ENCODE data around the gene RUNX1. TPM values are rescaled to one million over a fixed set of nuclear protein-coding genes. Genes with fewer than 3 reads are reported as not detected.

Gene RUNX1
- total RNA-seq, 1 donor from 2014 or later, result 109 TPM

DNA sequence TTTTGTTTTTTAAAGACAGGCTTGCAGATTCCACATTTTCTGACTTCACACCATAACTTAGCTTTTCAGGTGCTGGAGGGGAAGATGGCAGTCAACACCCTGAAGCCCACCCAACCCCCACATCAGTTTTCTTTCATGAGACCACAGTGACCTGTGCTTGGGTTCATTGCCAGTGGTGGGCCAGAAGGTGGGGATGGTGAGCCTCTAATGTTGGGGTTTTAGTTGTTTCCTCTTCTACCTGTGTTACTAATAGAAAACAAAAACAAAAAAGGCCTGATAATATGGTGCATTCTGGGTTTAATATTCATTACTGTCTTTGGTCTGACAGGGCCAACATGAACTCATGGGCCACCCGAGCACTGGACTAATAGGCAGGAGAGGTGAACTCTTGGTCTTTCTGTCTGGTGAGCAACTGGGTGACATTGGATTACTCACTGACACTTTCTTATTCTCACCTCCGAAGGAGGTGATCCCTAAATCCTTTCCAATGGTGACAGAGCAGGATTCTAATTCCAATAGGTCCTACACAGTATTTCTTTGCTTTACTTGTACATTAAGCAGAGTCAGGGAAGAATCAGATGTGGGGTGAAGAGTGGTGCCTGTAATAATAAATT is 247.5 kb downstream of the RUNX1 start:
- DNase-seq (ENCODE audit: low spot score), result no peak
- ATAC-seq, result peak; percentile 40
- intact Hi-C loops (cut with DNase I), result no loop called here

DNA sequence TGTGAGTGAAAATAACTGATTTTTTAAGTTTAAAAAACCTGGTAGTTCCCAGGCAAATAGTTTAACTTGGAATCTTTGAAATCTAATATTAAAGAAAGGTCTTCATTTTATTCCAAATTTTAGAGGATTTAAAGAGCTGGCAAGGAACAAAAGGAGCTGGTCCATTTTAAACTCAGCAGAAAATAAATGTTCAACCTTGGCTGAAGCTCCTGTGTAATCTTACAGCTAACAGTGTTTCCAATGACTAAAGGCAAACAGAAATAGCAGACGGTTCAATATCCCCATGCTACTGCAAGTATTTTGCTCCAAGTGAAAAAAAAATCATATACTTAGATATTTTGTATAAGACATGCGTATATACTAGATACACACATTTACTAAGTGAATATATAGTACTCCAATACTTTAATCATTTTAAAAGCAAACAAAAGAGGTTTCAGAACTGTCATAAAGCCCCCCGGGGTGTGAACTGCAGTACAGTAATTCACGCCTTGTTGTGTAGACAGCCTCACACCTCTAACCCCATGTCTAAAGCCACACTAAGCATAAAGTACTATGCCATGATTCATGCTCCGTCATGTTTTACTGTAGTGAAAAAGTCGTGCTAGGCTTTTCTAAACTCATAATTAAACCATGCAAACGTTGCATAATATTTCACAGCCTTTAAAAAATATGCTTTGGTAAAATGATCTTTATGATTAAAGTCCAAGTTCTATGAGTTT is 248.1 kb downstream of the RUNX1 start:
- DNase-seq (ENCODE audit: low spot score) (no peak), ATAC-seq (no peak)
- intact Hi-C loops (cut with DNase I), result no loop called here

DNA sequence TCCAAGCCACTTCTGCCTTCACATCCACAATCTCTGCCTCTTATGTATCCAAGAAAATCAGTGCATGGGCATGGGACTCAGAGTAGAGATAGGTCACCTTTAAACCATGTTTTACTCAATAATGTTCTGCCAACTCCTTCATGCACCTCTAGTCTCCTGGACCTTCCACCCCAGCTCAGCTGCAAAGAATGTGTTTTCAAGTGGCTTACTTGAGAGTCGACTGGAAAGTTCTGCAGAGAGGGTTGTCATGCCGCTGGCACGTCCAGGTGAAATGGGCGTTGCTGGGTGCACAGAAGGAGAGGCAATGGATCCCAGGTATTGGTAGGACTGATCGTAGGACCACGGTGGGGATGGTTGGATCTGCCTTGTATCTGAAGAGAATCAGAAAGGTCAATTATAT is 250.0 kb downstream of the RUNX1 start:
- intact Hi-C loops (cut with DNase I), result no loop called here
- ATAC-seq (no peak), DNase-seq (ENCODE audit: low spot score) (no peak)

DNA sequence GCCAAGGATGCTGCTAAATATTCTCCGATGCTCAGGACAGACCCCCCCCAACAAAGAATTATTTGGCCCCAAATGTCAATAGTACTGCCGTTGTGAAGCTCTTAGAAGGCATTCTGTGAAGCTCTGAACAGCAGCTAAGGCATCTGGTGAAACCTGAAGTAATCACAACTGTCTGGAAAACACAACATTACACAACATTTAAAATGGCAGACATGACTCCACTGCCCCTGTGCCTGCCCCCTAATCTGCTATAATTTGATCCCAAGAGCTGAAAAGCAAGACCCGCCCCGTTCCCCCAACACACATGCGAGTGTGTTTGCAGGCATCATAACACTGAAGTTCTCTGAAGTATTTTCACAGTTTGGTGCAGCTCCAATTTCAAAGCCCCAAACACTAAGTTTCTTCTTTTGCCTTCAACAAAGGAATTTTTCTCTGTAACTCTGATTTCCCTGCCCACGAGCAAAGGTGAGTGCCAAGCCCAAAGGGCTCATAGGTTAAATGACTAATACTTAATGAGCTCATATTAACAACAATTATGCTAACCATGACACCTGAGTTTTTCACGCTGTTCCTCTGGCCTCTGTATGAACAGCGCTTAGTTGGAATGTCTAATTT is 251.1 kb downstream of the RUNX1 start:
- DNase-seq (ENCODE audit: low spot score), result no peak
- intact Hi-C loops (cut with DNase I), result no loop called here
- no peak for ATAC-seq

DNA sequence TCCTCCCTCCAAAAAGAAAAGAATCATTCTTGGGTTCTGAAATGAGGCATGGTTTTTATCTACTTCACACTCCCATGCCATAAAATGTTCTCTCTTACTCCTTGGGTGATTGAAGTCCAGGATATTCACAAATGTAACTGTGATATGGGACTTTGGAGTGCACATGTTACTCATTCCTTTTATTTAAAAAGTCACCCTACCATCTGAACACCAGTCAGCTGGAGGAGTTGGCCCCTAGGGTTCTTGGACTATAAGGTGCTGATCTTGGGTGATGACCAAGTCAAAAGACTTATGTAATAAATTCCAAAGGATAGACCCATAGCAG is 251.9 kb downstream of the RUNX1 start:
- ATAC-seq (no peak), DNase-seq (ENCODE audit: low spot score) (no peak)
- intact Hi-C loops (cut with DNase I), result no loop called here

DNA sequence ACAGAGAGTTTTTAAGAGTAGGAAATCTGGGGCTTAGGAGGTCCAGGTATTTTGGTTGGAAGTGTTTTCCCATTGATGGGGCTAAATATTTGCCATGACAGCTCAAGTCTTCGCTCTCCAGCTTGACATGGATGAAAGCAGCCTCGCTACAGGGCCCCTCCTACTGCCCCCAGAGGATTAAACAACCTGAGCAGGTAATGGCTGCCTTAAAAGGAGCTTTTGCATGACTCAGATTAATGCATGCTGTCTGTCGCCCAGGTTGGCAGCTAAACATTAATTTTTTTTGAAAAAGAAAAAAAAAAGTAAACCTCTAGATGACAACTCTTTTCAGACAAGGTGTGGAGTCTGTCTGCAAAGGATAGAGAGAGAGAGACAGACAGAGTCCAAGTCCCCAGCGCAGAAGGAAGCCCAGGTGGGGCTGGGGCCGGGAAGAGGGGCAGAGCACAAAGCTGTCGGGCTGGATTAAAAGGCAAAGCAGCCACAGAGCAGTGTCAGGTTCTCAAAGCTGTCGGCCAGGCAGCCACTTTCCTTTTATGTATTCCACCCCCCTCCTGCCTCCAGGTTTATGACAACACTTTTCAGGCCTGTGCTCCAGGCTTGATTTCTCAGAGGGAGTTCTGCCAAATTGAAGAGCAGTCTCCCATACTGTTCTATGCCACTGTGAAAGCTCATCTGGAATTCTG is 252.4 kb downstream of the RUNX1 start:
- no peak for DNase-seq (ENCODE audit: low spot score)
- ATAC-seq, result no peak
- intact Hi-C loops (cut with DNase I), result no loop called here

DNA sequence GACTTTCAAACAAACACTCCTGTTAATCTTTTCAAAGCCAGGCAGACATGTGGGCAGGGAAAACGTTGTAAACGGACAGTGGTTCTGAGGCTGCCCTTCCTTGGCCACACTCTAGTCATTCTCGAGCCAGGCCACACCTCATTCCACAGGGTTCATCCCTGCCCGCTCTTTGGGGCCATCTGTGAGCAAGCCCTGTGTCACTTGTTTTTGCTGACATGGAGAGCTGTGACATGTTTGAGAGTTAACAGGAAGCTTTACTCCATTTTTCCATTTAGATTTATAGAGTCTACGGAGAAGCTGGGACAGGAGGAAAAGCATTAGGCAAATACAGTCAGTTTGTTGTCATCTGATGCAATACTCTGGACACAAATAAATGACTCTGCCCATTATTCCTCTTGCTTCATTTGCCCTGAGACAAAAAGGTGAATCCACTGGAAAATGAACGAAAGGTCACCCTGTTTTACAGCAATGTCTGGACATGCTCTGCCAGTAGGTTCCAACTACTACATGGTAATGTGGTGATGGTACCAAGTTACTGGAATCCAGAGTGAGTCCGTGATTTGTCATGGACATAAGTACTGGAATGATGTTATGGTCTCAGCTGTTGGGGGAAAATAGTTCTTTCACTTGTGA is 253.4 kb downstream of the RUNX1 start:
- ATAC-seq (peak; percentile 82), DNase-seq (ENCODE audit: low spot score) (no peak)
- intact Hi-C loops (cut with DNase I), result no loop called here

DNA sequence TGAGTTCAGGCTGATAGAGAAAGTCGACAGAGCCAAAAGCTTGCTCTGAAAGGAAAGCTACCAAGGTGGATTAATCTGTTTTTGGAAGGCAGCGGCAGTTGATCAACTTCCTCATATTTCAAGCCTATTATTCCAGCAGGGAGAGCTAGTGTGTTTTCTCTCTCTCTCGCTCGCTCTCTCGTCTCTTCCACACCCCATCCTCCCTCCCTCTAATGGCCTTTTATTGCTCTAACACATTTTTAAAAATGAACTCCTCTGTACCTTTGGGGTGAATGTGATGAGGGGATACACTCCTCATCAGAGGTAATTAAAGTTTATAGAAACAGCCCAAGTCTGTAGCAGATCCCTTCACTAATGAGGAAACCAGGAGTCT is 253.9 kb downstream of the RUNX1 start:
- ATAC-seq, result peak; percentile 83
- no peak for DNase-seq (ENCODE audit: low spot score)
- intact Hi-C loops (cut with DNase I), result no loop called here

DNA sequence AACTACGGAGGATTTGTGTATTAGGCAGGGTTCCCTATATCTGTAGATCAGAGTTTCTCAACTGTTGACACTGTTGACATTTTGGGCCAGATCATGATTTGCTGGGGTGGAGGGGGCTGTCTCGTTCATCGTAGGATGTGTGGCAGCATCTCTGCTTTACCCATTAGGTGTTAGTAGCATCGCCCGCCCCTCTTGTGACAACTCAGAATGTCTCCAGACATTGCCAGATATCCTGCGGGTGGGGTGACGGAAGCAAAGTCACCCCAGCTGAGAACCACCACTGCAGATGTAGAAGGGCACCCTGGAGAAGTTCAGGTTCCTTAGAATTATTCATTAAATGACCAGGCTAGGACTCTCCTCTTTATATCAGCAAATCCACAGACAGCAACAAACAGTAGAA is 254.4 kb downstream of the RUNX1 start:
- ATAC-seq (no peak), DNase-seq (ENCODE audit: low spot score) (no peak)
- intact Hi-C loops (cut with DNase I), result no loop called here

DNA sequence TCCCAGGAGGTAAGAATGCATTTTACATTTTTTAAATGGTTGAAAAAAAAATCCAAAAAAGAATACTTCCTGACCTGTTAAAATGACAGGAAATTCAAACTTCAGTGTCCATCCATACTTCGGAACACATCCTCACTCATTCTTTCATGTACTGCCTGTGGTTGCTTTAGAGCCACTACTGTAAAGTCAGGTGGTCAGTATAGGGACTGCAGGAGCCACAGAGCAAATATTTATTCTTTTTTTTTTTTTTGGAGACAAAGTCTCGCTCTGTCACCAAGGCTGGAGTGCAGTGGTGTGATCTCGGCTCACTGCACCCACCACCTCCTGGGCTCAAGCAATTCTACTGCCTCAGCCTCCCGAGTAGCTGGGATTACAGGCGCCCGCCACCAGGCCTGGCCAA is 255.6 kb downstream of the RUNX1 start:
- ATAC-seq, result no peak
- intact Hi-C loops (cut with DNase I), result no loop called here
- no peak for DNase-seq (ENCODE audit: low spot score)

DNA sequence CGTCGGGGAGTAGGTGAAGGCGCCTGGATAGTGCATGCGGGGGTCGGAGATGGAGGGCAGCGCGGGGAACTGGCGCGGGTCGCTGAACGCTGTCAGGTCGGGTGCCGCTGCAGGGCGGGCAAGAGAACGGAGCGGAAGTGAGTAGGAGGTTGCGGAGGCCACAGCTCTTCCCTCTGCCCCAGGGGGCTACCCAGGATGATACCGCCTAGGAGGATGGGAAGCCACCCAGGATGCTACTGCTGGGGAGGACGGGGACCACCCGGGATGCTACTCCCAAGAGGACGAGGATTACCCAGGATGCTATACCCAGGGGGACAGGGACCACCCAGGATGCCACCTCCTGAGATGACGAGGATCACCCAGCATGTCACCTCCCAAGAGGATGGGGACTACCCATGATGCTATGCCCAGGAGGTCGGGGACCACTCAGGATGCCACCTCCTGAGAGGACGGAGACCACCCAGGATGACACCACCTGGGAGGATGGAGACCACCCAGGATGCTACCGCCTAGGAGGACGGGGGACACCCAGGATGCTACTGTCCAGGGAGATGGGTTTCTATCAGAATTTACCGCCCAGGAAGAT is 256.5 kb downstream of the RUNX1 start:
- intact Hi-C loops (cut with DNase I), result no loop called here
- DNase-seq (ENCODE audit: low spot score), result no peak
- ATAC-seq, result no peak

DNA sequence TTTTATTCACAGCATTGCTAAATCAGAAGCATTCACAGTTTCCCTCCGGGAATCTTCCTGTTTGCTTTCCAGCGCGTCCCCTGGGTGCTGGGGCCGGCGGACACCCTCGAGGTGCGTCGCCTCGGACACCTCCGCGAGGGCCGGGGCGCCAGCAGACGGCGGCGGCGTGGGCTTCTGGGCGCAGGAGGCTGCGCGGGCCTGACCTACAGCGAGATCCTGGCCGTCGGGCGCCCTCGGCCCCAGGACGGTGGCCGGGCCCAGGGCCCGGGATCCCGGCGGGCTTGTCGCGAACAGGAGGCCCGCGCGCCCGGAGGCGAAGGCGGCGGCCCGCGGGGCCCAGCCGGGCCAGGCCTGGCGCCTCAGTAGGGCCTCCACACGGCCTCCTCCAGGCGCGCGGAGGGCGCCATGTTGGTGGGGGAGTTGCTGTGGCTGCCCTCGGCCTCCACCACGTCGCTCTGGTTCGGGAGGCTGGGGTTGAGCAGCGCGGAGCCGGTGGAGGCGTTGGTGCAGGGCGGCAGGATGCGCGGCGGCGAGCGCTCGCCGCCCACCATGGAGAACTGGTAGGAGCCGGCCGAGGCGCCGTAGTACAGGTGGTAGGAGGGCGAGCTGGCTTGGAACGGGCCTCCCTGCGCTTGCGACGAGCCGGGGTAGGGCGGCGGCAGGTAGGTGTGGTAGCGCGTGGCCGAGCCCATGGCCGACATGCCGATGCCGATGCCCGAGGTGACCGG is 257.2 kb downstream of the RUNX1 start:
- DNase-seq (ENCODE audit: low spot score) (no peak), ATAC-seq (no peak)
- intact Hi-C loops (cut with DNase I), result no loop called here

DNA sequence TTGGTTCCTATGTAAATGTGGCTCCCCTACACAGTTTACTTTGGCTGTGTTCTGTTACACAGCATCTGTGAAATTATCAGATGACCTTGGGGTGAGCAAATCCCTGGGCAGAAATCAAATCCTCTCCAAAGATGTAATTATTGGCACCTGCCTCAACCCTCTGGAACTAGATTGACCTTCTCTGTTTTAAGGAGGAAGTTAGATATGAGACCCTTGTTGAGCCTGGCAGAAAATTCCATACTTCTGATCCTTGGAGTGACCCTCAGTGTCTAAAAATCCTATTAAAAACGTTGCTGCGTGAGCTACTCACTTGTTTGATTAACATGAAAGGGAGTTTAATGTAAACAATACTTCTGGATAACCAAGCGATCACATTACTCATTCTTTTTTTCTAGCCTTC is 258.3 kb downstream of the RUNX1 start:
- ATAC-seq (no peak), DNase-seq (ENCODE audit: low spot score) (no peak)
- intact Hi-C loops (cut with DNase I), result no loop called here

DNA sequence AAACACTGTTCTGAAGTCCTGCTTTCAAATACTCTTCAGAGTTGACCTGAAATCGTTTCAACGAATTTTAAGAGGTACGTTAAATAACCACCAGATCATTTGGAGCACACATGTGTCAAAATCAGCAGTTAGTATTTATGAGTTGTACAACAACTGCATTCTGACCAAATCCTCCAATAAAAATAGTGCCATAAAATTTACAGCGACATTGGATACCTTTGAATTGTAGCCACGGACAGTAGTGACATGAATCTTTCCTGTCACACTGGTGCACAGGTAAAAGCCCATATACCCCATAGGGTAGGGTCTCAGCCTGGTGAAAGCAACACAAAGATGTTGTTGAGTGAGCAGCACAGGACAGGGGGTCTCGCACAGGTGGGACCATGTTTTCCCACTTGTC is 258.8 kb downstream of the RUNX1 start:
- intact Hi-C loops (cut with DNase I), result no loop called here
- DNase-seq (ENCODE audit: low spot score) (no peak), ATAC-seq (no peak)

DNA sequence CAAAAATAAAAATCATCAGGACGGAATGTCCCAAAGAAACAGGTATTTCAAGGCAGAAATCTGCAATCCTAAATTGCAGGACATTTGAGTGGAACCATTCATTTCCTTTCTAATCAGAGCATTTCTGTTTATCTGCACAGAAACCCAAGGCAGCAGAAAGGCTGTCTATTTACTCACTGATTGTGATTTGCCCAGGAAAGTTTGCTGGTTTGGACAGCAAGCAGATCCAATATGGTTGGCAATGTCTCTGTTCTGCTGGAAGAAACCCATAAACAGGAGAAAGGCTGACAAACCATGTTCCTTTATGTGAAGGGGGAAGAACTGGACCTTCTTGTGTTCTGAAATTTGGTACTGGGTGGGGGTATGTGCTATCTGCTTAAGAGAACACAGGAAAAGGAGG is 260.2 kb downstream of the RUNX1 start:
- DNase-seq (ENCODE audit: low spot score) (no peak), ATAC-seq (no peak)
- intact Hi-C loops (cut with DNase I), result no loop called here

DNA sequence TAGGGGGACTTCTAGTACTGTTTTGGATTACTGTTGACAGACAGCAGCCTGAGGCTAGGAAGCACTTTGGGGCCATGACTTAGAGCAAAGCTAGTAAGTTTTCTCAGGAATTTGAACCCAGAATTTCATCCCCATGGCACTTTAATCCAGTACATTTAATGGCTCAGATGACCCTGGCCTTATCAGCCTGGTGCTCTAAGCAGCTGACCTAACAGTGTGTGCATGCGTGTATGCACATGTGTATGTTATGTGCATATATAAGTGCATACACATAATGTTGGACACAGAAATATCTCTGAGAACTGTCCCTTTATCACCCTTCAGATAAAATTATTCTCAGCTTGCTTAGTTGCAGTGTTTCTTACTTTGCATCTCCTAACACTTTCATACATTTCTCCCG is 265.3 kb downstream of the RUNX1 start:
- intact Hi-C loops (cut with DNase I), result no loop called here
- ATAC-seq (no peak), DNase-seq (ENCODE audit: low spot score) (no peak)

DNA sequence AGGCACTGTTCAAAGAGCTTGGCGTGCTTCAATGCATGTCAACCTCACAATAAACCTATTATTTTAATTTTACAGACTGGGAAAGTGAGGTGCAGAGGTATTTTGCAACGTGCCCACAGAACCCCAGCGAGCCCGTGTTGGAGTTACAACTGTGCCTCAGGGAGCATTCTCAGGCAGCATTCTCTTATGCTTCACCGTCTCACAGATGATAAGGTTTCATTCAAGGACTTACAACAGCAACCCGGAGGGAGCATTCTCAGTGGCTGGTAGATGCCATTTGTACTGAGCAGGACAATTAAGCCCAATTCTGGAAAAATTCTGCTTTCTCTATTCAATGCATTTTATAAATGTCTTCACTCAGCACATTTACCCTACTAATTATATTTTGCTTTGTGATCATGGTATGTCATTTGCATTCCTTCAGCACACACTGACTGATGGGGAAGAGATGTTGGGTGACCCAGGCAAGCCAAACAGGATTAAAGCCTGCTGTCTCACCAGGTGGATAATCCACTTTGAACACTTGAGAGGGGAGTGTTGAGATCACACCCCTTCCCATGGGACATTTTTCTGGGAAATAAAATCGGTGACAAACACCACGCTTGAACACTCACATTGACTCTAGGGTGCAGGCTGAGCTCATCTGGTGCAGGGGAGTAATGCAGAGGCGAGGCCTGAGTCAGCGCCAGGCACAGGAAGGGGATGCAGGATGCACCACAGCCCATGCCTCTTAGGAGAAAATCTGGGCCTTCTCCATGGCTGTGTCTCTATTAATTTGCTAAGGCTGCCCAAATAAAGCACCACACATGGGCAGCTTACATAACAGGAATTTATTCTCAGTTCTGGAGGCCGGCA is 266.4 kb downstream of the RUNX1 start:
- no peak for DNase-seq (ENCODE audit: low spot score)
- peak; percentile 17 for ATAC-seq
- intact Hi-C loops (cut with DNase I), result no loop called here

DNA sequence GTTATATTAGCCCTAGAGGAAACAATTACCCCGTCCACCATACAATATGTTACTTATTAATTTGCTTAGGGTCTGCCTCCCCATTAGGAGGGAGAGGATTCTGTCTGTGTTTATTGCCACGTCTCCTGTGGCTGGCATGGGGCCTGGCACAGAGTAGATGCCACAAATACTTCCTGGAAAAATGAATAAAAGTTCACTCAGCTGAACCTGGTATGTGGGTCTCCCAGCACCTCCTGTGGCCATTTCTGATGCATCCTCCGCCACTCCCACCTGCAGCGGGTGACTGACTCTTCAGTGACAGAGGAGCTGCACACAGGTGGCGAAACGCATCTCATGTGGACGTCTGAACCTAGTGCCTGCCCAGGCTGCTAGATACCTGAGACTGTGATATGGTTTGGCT is 267.6 kb downstream of the RUNX1 start:
- ATAC-seq, result no peak
- DNase-seq (ENCODE audit: low spot score), result no peak

More for the DNA sequence above, 267.6 kb downstream of the RUNX1 start:
- intact Hi-C loops (cut with DNase I), result no loop called here
